ENCODE measurements around the gene KCNA3.
"Not testable (repeated sequence)": the region's sequence is repeated elsewhere in the genome, so short reads cannot be mapped to it uniquely, and the experiment has no call there.

Gene KCNA3

DNA sequence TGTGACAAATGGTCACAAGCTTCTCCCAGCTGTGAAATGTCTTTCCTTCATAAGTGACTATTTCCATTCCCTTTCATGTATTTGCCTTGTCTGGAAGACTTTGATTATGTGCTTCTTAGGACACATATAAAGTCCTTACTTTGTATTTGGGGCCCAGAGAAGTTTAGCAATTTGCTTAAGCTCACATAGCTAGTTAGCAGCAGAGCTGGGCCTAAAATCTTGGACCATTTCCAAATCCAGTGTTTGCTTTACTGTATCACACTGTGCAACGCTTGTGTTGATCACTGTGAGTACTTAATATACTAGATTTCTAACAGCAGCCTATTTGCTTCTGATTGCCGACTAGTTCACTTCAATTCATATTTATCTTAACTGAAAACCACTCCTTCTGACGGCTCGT is 2.2 kb upstream of the KCNA3 start:
- no peak for DNase-seq

DNA sequence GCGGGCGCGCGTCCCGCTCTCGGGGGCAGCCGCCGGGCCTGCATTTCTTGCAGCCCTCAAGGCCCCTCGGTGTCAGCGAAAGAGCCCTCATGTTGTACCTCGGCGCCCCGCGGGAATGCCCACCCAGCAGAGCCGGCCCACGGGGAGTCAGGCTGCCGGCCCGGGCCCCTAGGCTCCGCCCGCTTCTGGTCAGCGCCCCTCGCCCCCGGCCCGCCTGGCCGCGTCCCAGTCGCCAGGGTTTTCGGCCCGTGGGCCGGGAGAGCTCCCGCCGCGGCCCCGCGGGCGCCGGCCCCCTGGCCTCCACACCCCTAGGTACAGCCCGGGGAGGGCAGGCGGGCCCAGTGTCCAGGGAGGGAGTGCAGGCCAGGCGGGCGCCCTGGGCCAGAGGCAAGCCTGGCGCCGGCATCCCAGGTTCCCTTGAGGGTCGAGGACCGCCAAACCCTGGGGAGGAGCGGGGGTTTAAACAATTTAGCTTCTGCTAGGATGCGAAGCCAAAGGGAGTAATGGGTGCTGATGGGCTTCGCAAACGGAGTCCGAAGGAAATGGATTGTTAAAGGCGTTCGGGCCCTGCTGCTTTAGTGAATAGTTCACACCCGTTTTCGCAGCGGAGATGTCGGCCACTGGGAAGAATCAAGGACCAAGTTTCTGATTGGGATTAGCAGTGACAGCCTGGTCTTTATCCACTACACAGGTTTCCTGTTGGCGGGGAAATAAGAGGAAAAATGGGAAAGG is 486 bp upstream of the KCNA3 start:
- DNase-seq, result no peak

GRCh38 chr1:110673805-110674336 is 869 bp downstream of the KCNA3 start:
- DNase-seq, result no peak

- no peak for DNase-seq
These were observed 1.5 kb downstream of the KCNA3 start for GRCh38 chr1:110673197-110673701.

GRCh38 chr1:110672753-110673108 is 2.0 kb downstream of the KCNA3 start:
- DNase-seq, result no peak

DNA sequence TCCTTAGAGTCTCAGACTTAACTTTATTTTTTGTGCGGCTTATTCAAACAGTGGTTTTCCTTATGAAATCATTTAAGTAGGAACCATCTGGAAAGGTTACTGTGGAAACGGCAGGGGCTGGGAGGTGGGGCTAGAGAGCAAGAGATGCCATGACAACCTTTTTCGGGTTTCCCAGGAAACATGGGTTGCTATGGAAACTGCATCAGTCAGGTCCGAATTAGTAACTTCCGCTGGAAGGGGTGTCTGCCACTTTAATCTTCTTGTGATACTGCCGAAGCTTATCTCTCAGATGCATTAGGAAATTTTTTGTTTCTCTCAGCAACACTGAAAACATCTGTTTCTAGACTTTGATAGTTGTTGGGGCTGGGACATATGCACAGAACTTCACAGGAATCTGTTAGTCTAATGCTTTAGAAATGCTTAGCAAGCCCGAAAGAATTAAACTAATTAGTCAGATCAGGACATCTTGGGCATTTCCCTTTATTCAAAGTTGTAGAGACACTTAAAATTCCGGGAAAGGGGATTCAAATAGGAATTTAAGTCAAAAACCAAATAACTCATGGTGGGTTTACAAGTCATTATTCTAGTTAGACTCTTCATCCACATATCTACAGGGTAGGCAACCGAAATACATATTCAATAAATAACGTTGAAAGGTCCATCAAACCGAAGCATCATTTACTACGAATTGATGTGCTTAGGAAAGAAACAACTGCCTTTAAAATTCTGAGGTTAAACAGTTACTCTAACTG is 2.6 kb downstream of the KCNA3 start:
- DNase-seq, result no peak

DNA sequence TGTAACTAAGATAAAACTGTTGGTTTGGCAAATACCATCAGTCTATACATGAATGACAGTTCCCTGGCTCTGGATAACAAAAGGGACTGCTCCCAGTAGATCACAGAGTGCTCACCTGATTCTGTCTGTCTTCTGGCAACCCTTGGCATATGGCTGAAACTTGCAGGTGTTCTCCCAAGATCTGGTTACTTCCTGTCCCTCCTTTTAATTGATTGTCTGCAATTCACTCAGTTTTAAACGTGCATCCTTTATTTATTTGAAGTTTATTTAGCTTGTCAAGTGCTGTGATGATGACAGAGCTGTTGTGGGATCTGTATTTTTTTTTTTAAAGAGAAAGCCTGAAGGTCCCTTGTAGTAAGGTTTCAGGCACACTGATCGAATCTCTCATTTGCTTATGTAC is 3.4 kb downstream of the KCNA3 start:
- no peak for DNase-seq

- no peak for DNase-seq
These were observed 6.2 kb downstream of the KCNA3 start for GRCh38 chr1:110668549-110668948.

DNA sequence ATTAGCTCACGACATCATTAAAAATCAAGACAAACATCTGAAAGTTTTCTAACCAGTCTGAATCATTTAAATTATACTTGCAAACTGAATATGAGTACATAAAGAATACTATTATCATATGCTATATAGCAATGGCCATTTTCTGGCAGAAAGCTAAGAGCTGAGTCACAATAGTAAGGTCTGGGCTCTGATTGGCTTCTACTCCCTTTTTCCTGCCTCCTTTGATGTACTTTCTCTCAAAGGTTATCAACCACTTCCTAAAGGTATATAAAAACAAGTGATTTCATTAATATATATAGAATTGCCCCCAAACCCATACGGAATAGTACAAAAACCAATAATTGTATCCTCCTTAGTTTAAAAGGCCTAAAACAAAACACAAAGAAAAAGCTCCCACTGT is 7.0 kb downstream of the KCNA3 start:
- no peak for DNase-seq

DNA sequence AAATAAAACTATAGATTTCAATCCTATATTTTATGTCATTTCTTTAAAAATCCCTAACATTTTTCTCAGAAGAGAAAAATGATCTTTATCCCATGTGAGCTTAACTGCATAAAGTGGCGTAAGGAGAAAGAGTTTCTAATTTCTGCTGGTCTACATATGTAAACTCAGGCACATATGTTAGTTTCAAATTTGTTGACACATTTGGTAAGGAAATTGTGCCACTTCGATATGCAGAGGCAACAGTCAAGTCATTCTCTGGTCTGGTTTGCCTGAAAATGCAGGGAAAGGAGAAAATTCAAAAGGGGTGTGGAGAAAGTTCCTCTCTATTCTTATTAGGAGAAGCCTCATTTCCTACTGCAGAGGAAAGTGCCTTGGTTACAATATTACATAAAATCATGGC is 11.5 kb downstream of the KCNA3 start:
- no peak for DNase-seq

DNA sequence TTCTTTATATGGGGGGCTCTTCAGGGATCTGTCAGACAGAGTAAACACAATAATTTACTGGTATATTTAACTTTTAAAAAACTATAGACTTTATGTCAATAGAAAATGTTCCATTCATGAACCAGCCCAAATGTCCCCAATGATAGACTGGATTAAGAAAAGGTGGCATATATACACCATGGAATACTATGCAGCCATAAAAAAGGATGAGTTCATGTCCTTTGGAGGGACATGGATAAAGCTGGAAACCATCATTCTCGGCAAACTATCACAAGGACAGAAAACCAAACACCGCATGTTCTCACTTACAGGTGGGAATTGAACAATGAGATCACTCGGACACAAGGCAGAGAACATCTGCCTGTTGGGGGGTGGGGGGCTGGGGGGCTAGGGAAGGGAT is 15.2 kb downstream of the KCNA3 start:
- DNase-seq, result not testable (repeated sequence)

DNA sequence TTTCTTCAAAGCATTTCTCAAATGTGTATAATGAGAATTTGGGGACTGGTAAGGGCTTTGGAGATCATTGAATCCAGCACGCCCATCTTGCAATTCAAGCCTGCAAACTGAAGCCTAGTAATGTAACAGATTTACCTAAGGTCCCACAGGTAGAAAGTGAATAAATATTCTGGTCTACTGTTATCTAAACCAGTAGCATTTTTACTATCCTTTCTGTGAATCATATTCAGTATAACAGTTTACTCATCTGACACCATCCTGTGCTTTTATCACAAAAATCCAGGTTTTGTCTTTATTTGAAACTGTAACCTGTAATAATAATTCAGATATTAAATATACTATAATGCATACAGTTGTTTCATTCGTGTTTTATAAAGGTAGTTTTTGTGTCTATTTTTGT is 17.4 kb downstream of the KCNA3 start:
- no peak for DNase-seq

DNA sequence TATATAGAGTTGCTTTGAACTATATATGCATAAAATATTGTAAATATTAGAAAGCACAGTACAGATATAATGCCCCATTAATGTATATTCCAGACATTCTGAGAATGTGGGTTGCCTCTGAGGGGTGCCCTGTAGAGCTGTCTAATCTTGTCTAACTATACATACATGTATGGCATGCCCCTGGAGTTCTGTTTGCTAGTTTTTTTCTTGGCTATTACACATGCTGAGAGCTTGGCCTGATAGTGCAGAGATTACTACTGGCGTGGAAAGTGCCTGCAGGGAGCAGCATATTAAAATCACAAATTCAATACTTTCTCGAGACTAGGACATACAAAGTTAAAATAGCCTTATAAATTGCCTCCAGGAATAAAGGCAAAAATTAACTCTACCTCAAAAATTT is 24.1 kb downstream of the KCNA3 start:
- DNase-seq, result no peak

- no peak for DNase-seq
These were observed 26.3 kb downstream of the KCNA3 start for GRCh38 chr1:110648417-110648816.

DNA sequence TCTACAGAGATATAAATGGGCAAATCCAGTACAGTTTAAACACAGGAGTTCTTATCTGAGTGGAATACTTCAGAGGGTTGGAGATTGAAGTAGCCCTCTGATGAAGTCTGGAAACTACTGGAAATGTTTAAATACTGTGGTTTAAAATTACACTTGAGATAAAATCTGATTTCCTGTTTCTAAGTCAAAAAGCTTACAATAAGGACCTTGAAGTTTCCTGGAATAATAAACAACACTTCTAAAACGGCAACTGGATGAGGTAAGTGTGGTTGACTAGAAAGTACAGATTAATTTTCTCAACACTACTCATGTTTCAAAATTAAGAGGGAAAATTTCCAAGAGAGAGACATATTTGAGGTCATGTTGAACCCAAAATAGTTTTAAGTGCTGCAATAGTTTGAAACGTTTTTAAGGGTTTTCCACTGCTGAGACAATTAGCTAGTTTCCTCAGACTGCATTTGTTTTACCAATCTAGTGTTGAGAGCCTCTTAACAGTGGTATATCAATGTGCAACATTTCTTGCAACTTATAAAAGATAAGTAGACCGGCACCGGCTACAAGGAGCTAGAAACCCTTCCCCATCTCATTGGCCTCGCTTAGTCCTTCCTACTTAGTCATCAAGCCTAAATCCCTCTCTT is 27.4 kb downstream of the KCNA3 start:
- DNase-seq, result no peak

DNA sequence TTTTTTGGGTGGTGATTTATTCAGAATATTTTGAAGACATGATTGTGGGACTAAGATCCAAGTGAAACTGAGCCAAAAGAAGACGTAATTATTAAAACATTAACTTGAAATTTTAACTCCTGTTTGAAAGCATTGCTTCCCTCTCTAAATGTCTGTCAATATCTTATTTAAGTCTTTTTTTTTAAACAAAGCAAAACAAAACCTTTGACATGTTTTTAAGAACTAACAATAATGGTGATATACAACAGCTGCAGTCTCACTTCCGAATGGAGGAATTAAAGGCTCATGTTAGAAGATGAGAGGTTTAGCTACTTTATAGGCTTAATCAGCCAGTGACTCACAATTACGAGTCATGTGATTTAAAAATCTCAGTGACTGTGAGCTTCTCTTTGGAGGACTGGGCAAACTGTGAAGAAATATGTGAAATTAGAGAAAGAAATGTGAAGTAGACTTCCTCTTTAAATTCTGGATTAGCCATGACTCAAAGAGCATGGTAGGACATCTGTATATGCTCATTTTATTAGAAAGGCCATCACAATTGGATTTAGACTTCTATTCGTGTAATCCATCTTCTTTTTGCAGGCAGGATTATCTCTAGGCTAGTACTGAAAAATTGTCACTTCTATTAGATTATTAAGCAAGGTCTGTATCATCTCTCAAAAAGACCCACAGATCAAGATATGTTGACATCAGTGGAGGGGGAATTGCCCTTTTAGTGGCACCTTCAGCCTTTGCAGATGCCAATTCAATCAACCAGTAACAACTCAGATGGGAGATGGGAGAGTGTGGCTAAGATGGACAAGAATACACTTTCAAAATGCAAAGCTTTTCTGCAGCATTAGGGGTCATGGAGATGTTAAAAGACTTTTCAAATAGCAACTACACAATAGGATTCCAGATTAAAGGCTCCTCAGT is 28.7 kb downstream of the KCNA3 start:
- no peak for DNase-seq

- no peak for DNase-seq
These were observed 29.5 kb downstream of the KCNA3 start for GRCh38 chr1:110645211-110645610.

DNA sequence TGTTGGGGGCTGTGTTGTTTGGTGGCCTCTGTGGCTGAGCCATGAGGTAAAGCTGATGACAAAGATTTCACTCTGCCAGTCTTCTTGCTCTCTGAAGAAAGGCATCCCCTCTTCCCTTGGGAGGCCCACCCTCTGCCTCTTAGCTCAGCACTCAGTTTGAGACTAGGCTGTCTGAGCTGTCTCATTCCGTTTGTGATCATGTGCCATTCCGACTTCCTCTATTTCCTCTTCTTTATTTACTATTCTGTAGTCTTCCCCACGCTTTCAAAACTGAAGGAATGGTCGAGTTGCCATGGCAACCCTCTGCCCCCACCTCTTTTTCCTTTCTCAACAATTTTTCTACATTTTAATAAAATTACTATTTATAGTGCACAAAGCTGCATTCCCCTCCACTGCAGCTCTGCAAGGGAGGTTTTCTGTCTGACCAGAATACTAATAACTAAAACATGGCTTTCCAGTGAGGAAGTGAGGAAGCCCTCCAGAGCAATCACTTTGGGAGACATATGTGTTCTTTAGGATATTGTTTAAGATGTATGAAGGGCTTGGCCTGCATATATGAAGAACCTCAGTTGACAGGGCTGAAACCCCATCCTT is 30.8 kb downstream of the KCNA3 start:
- DNase-seq, result no peak

DNA sequence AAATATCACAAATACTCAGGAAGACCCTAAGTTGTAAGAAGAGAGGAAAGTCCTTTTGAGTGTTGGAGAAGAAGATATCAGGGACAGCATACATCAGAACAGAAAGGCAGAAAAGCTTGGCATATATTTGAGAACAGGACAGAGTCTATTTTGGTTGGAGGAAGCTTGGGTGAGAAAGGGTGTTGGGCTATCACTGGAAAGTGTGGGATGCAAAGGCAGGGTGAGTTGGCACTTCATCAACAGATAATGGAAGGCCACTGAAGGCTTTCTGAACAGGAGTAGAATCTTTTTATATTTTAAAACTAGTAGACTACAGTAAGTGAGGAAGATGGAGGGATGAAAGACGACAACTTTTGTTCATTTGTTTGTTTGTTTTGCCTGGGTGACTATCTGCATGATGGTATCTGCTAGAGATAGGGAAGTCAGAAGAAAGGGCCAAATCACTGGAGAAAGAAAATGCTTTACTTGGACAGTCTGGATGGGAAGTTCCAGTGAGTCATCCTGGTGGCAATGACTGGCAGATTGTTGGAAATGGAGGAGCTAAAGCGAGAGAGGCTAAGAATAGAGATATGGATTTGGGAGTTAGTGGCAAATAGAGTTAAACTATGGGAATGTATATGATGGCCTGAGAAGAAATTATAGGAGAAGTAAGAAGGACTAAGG is 34.9 kb downstream of the KCNA3 start:
- DNase-seq, result no peak

DNA sequence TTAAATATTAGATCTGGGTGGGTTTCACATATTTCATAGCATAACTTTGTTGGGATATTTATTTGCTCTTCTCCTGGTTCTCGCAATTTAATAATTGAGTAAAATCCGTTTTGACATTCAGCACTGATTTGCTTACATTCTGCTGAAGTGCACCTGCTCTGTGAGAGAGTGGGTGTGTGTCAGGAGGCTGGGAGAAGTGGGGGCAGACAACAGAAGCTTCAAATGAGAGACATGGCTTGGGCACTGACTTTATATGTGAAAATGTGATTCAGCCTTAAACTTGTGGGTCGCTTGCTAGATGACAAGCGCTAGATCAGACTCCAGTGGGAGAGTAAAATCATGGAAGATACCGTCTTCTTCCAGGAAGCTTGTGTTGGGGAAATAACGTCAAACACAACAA is 36.2 kb downstream of the KCNA3 start:
- no peak for DNase-seq

- no peak for DNase-seq
These were observed 36.7 kb downstream of the KCNA3 start for GRCh38 chr1:110638058-110638457.

DNA sequence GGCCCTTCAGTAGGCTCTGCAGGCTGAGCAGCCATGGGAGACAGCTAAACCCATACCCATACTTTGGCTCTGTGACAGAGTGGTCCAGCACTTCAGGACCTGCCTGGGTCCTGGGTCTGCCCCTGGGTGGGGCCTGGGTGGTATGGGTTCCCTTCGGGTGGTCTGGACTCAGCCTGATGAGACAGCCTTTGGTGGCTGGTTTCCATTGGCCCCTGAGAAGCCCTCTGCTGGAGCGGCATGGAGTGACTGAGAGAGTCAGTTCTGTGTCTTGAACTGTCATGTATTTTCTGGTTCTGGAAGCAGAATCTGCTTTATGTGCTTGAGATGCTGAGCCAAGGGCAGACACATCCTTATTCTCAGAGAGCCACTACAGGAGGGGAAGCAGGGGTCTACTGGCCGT is 37.3 kb downstream of the KCNA3 start:
- DNase-seq, result no peak
